Transverse colon (tissue), 4 donors: ENCODE measurements around the gene PGGT1B.

Experiments used
- CTCF ChIP-seq, 5 experiments: fragments of 200-600 bp in 3 of 5; fragments of 450-650 bp in 2 of 5; sonication (generic) in 3 of 5; IDR thresholded peaks; 1 replicate in 2 of 5; 2 replicates in 3 of 5; pipeline ENCODE4 v1.5.1; 2016 to 2017; ENCODE audit warnings: antibody characterized with exemption in 5 of 5, inconsistent platforms in 3 of 5, mild to moderate bottlenecking in 2 of 5, moderate library complexity in 1 of 5
- POLR2A ChIP-seq: fragments of 450-650 bp; IDR thresholded peaks from one replicate; pipeline ENCODE4 v1.6.1; 2016; ENCODE audit warnings: antibody characterized with exemption, mild to moderate bottlenecking, moderate library complexity
- POLR2AphosphoS5 ChIP-seq, 3 donors: sonication (generic); formaldehyde crosslinking; IDR thresholded peaks; one replicate each; pipeline ENCODE4 v1.6.1; 2016; ENCODE audit warnings: antibody characterized with exemption in 3 of 3

DNA sequence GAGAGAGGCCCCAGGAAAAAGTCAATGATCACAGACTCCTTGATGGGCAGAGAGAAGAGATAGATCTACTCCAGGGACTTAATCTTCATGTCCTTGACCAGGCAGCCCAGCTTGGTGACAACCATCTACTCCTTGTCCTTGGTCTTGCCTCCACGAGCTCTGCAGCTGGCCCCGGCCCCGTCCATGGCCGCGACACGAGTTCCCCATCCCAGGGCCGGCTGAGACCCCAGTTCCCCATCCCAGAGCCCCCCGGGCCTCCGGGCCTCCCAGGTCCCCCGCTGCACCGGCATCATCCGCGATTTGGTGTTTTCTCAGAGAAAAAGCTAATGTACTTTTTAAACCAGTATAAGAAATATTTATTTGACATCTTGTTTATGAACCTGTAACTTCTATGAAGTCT is 2.5 kb upstream of the PGGT1B start:
- no peak for TF ChIP-seq POLR2AphosphoS5 (IDR thresholded peaks at IDR 0.05)
- TF ChIP-seq CTCF (IDR thresholded peaks at IDR 0.05), result no peak
- no peak for TF ChIP-seq POLR2A
